Subcutaneous abdominal adipose tissue (tissue), 5 donors: ENCODE measurements around the gene SPHK1.

Experiments used
- H3K27ac ChIP-seq: one replicate; pipeline ENCODE4 v1.7.0; 2013; ENCODE audit warnings: low read depth, mild to moderate bottlenecking, inconsistent platforms, low read length, moderate library complexity
- H3K27me3 ChIP-seq, 5 donors: one replicate each; pipeline ENCODE4 v1.7.0; 2013; ENCODE audit warnings: low read length in 5 of 5, inconsistent platforms in 1 of 5; ENCODE audit not compliant: control insufficient read depth in 5 of 5, insufficient read depth in 4 of 5
- H3K36me3 ChIP-seq, 5 donors: one replicate each; pipeline ENCODE4 v1.7.0; 2013; ENCODE audit warnings: low read length in 5 of 5; ENCODE audit not compliant: control insufficient read depth in 5 of 5, insufficient read depth in 5 of 5
- H3K4me1 ChIP-seq, 5 donors: one replicate each; pipeline ENCODE4 v1.7.0; 2013; ENCODE audit warnings: low read length in 5 of 5, mild to moderate bottlenecking in 3 of 5, moderate library complexity in 1 of 5; ENCODE audit not compliant: control insufficient read depth in 5 of 5, insufficient read depth in 5 of 5
- H3K4me3 ChIP-seq, 5 donors: one replicate each; pipeline ENCODE4 v1.7.0; 2013; ENCODE audit warnings: low read length in 5 of 5, low read depth in 1 of 5
- H3K9ac ChIP-seq, 5 donors: one replicate each; pipeline ENCODE4 v1.7.0; 2013; ENCODE audit warnings: low read length in 5 of 5, mild to moderate bottlenecking in 4 of 5, moderate library complexity in 3 of 5
- H3K9me3 ChIP-seq, 5 donors: one replicate each; pipeline ENCODE4 v1.7.0; 2013; ENCODE audit warnings: low read length in 5 of 5; ENCODE audit not compliant: control insufficient read depth in 5 of 5
- donor health status: healthy.
- donor health status: healthy.
- donor health status: healthy.
- donor health status: healthy.
- donor health status: healthy.

Gene SPHK1

GRCh38 chr17:76417499-76418143, 33.2 kb downstream of the SPHK1 start:
- H3K4me3 ChIP-seq: no peak overlapping the region
- no peak overlapping the region for H3K27ac ChIP-seq
- H3K9me3 ChIP-seq: no peaks in the 10 kb centered on the region
- no peak overlapping the region for H3K9ac ChIP-seq
- peaks cover 0 to 9% (median 0%) of the 10 kb centered on the region in 5 donors for H3K36me3 ChIP-seq
- no peaks in the 10 kb centered on the region for H3K27me3 ChIP-seq
- peaks cover 0 to 28% (median 20%) of the 10 kb centered on the region in 5 donors for H3K4me1 ChIP-seq

DNA sequence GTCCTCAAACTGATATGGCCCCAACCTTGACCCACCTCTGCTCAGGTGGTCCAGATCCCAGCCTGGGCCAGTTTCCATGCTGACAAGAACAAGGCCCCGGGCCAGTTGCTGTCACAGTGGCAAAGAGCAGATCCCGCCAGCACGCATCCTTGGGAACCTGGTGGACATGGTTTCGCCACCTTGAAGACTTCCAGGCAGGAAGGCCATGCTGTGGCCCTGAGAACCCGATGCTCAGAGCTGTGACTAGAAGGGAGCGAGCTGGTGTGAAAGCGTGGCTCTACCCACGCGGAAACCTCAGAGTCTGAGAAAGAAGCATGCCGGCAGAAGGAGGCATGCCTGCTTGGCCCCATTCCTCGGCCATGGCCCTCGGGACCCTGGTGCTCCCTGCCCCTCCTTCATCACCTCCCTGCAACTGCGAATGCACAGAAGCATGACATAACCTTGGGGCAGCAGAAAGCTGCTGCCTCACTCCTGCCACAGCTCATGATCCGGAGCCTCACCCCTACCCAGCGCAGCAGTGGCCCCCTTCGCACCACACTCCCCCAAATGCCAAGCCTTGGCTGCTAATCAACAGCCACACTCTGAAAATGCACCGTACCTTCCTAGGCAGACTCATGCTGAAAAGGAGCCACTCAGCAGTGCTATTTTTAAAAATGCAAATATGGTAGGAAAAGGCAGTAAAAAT, 35.3 kb downstream of the SPHK1 start:
- peaks cover 0 to 17% (median 14%) of the 10 kb centered on the region in 5 donors for H3K4me1 ChIP-seq
- no peak overlapping the region for H3K9ac ChIP-seq

DNA sequence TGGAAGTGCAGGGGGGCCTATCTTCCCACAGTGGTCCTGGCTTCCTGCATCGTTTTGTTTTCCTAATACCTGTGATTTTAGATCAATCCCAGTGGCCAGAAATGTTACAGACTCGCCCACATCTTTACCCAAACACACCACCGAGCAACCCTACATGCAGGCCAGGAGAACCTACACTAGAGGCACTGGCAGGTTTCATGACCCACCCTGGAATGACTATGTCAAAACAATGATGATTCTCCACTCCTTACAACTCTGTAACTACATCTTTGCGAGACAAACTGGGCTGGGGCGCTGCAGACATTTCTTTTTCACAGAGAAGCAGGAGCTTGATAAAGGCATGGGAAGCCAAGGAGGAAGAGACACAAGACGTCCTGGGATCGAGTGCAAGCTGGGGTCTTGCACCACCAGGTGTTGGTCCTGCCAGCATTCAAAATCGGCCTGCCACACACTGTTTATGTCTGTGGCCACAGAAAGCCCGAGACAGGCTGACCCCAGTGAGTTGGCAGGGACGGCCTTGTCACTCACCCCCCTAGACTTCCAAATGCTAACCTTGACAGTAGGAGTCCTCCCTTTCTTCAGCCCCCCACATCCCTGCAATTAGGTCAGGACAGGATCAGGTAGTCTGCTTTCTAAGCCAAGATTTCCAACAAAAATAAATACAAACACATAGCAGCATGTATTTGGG, 36.1 kb downstream of the SPHK1 start:
- peaks cover 0 to 11% (median 0%) of the 10 kb centered on the region in 5 donors for H3K36me3 ChIP-seq
- peak overlapping the region in 1 of 5 donors; percentile 23 for H3K9ac ChIP-seq
- no peak overlapping the region for H3K4me3 ChIP-seq
- peaks cover 0 to 14% (median 11%) of the 10 kb centered on the region in 5 donors for H3K4me1 ChIP-seq
- H3K27ac ChIP-seq: no peak overlapping the region
- H3K27me3 ChIP-seq: no peaks in the 10 kb centered on the region
- H3K9me3 ChIP-seq: no peaks in the 10 kb centered on the region

More for the DNA sequence above, 35.3 kb downstream of the SPHK1 start:
- Histone ChIP-seq H3K36me3 (peaks cover 0 to 11% (median 0%) of the 10 kb centered on the region in 5 donors), H3K27ac (no peak overlapping the region), H3K9me3 (no peaks in the 10 kb centered on the region), H3K4me3 (no peak overlapping the region), H3K27me3 (no peaks in the 10 kb centered on the region)

- Histone ChIP-seq H3K4me1 (peaks cover 0 to 14% (median 11%) of the 10 kb centered on the region in 5 donors), H3K27me3 (no peaks in the 10 kb centered on the region), H3K9ac (peak overlapping the region in 1 of 5 donors; percentile 23), H3K4me3 (no peak overlapping the region), H3K27ac (no peak overlapping the region), H3K9me3 (no peaks in the 10 kb centered on the region), H3K36me3 (peaks cover 0 to 11% (median 0%) of the 10 kb centered on the region in 5 donors)
Measured at GRCh38 chr17:76421044-76421407, 36.6 kb downstream of the SPHK1 start.

- H3K4me1 ChIP-seq: peaks cover under 1 to 21% (median 20%) of the 10 kb centered on the region in 5 donors
- no peak overlapping the region for H3K27ac ChIP-seq
Measured at GRCh38 chr17:76422406-76422805, 38.0 kb downstream of the SPHK1 start.

DNA sequence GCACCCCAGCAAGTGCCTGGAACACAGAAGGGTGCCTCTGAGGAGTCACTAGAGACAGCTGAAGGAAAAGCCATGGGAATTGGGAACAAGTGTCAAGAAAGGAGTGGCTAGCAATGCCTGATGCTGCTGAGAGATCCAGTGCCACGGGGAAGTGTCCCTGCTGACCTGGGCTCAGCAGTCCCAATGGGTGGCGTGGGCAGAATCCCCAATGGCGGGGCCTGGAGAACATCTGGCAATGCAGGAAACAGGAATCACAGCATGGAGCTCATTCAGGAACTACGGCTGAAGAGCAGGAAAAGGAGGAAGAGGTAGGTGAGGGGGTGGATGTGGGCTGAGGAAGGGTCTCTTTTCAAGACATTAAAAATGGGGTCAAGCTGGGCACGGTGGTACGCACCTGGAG, 38.5 kb downstream of the SPHK1 start:
- no peaks in the 10 kb centered on the region for H3K9me3 ChIP-seq
- no peak overlapping the region for H3K9ac ChIP-seq
- H3K27me3 ChIP-seq: no peaks in the 10 kb centered on the region
- no peak overlapping the region for H3K4me3 ChIP-seq
- H3K4me1 ChIP-seq: peaks cover 3 to 26% (median 25%) of the 10 kb centered on the region in 5 donors
- peaks cover 0 to 4% (median 0%) of the 10 kb centered on the region in 5 donors for H3K36me3 ChIP-seq
- H3K27ac ChIP-seq: no peak overlapping the region

More at GRCh38 chr17:76422406-76422805, 38.0 kb downstream of the SPHK1 start:
- Histone ChIP-seq H3K9me3 (no peaks in the 10 kb centered on the region), H3K36me3 (peaks cover 0 to 8% (median 0%) of the 10 kb centered on the region in 5 donors), H3K4me3 (no peak overlapping the region), H3K9ac (no peak overlapping the region), H3K27me3 (no peaks in the 10 kb centered on the region)

DNA sequence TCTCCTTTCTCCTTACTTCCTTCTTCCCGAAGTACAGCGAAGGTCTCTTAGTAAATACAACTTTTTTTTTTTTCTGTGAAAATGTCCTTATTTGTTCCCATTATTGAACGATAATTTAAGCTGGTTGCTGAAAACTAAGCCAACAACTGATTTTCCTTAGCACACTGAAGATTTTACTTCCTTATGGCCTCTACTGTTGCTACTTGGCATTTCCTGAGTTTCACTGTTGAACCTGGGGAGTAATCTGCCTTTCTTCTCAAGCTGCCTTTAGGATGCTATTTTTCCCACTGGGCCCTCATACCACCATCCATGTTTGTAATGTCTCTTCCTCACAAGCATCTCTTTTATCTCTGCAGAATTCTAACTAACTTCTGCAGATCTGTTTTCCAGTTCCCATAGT, 42.4 kb downstream of the SPHK1 start:
- Histone ChIP-seq H3K27ac (peak overlapping the region; percentile 20), H3K4me1 (peaks cover 3 to 19% (median 14%) of the 10 kb centered on the region in 5 donors)

DNA sequence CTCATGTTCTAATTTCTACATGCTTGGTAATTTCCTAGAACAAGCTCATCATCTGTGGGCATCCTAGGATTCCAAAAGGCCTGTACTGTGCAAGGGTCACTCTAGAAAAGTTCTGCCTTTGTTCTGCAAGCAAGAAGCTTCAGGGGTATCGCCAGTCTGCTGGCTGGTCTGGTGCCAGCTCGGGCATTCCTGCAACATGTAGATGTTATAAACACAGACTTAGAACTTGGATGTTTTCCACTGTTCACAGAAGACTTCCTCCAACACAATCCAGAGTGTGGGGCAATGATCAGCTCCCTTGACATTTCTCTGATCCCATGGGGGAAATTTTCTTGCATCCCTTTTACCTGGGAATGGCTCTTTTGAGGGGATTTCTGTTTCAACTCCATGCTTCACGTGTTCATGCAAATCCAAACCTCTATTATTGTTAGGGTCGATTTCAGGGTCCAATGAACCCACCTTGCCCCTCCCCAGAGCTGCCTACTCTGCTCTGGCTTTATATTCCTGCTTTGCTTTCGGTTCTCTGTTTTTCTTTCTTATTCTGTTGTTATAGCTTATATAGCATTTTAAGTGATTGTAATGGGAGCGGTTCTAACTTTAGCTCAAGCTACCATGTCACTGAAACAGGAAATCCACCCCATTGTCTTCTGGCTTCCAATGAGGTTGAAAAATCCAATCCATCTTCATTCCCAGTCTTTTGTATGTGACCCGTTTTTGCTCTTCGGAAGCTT, 43.3 kb downstream of the SPHK1 start:
- Histone ChIP-seq H3K9me3 (no peaks in the 10 kb centered on the region), H3K36me3 (peaks cover 0 to 4% (median 0%) of the 10 kb centered on the region in 5 donors), H3K4me3 (no peak overlapping the region), H3K4me1 (peaks cover 3 to 19% (median 14%) of the 10 kb centered on the region in 5 donors), H3K27me3 (no peaks in the 10 kb centered on the region), H3K9ac (no peak overlapping the region), H3K27ac (peak overlapping the region; percentile 34)

More for the DNA sequence above, 42.4 kb downstream of the SPHK1 start:
- Histone ChIP-seq H3K9me3 (no peaks in the 10 kb centered on the region), H3K4me3 (no peak overlapping the region), H3K9ac (no peak overlapping the region), H3K36me3 (peaks cover 0 to 4% (median 0%) of the 10 kb centered on the region in 5 donors), H3K27me3 (no peaks in the 10 kb centered on the region)

GRCh38 chr17:76428511-76428910, 44.1 kb downstream of the SPHK1 start:
- Histone ChIP-seq H3K9ac (no peak overlapping the region), H3K4me1 (peaks cover 3 to 19% (median 14%) of the 10 kb centered on the region in 5 donors), H3K36me3 (no peaks in the 10 kb centered on the region), H3K9me3 (no peaks in the 10 kb centered on the region), H3K4me3 (no peak overlapping the region), H3K27me3 (no peaks in the 10 kb centered on the region), H3K27ac (no peak overlapping the region)
